ENCODE data around the gene PAF1. TPM values are rescaled to one million over a fixed set of nuclear protein-coding genes. Genes with fewer than 3 reads are reported as not detected.

Gene PAF1
- total and polyA plus RNA-seq, 2 of the 13 experiments (the other 11 are each of a cell fraction or from before 2014, with no cell fraction given) = 30.2 to 31.1 TPM

DNA sequence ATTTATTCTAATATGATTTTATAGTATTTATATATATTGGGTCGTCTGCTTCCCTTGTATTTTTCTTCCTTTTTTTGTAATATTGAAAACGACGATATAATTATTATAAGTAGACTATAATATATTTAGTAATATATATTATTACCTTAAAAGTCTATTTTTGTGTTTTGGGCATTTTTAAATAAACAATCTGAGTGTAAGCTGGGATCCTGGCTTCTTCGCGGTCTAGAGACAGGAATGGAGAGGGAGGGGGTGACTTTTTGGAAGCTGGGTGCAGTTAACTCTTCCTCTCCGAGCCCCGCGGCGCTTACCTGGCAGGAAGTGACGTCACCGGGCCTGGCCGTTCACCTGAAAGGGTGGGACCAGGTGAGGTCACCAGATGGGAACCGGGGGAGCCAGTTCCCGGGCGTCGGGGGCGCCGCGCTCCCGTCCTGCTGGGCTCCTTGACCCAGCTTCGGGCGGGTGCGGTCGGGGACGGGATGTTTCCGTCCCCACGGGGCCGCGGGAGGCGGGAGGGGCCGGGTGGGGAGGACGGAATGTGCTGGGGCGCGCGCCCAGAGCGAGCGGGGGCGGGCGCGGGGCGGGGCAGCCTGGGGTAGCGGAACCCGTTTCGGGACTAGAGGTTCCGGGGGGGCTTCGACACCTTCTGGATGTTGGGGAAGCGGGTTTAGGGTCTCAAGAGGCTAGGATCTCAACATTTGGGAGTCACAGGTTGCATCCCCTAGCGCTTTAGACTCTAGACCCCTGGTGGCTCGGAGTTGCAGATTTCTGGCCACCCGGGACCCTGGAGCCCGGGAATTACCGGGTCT lies 18.5 kb upstream of the PAF1 start (continued):
- TF ChIP-seq SNAI1 (CRISPR knock-in tag; IDR thresholded peaks at IDR 0.05; ENCODE audit: borderline replicate concordance) (no peak), ZFP82 (CRISPR knock-in tag; IDR thresholded peaks at IDR 0.05; ENCODE audit: borderline replicate concordance) (no peak; the same call in 1 of the 2 replicates), RBAK (CRISPR knock-in tag; IDR thresholded peaks at IDR 0.05) (no peak), XBP1 (CRISPR knock-in tag; IDR thresholded peaks at IDR 0.05) (no peak), NR2F2 (IDR thresholded peaks at IDR 0.05; ENCODE audit: borderline replicate concordance, low read depth) (peak; percentile 44; the same call in 1 of the 2 replicates), ZNF367 (CRISPR knock-in tag; IDR thresholded peaks at IDR 0.05; ENCODE audit: borderline replicate concordance) (no peak), ZNF737 (CRISPR knock-in tag; IDR thresholded peaks at IDR 0.05; ENCODE audit: borderline replicate concordance) (no peak), MED8 (CRISPR knock-in tag; IDR thresholded peaks at IDR 0.05; ENCODE audit: insufficient replicate concordance) (no peak), BRCA1 (CRISPR knock-in tag; IDR thresholded peaks at IDR 0.05) (no peak), HNRNPK (IDR thresholded peaks at IDR 0.05; ENCODE audit: low read depth, low read length, poor library complexity, severe bottlenecking) (no peak), TEAD3 (CRISPR knock-in tag; optimal IDR thresholded peaks at IDR 0.05; ENCODE audit: borderline replicate concordance) (peak; percentile 31), ZNF670 (CRISPR knock-in tag; IDR thresholded peaks at IDR 0.05; ENCODE audit: borderline replicate concordance) (peak; percentile 25; the same call in 1 of the 2 replicates), ZNF674 (CRISPR knock-in tag; IDR thresholded peaks at IDR 0.05; ENCODE audit: low read depth) (no peak), ZNF468 (CRISPR knock-in tag; IDR thresholded peaks at IDR 0.05) (no peak), MXI1 (IDR thresholded peaks at IDR 0.05; ENCODE audit: borderline replicate concordance, low read depth, low read length) (0 out of 3 replicates have a peak, but pooled peaks have one; percentile 37), SNAPC2 (CRISPR knock-in tag; IDR thresholded peaks at IDR 0.05) (0 out of 2 replicates have a peak, but pooled peaks have one; percentile 29), ZNF333 (CRISPR knock-in tag; IDR thresholded peaks at IDR 0.05; ENCODE audit: borderline replicate concordance) (no peak)
- TF ChIP-seq, protein P1, sequence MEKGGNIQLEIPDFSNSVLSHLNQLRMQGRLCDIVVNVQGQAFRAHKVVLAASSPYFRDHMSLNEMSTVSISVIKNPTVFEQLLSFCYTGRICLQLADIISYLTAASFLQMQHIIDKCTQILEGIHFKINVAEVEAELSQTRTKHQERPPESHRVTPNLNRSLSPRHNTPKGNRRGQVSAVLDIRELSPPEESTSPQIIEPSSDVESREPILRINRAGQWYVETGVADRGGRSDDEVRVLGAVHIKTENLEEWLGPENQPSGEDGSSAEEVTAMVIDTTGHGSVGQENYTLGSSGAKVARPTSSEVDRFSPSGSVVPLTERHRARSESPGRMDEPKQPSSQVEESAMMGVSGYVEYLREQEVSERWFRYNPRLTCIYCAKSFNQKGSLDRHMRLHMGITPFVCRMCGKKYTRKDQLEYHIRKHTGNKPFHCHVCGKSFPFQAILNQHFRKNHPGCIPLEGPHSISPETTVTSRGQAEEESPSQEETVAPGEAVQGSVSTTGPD (CRISPR knock-in tag; IDR thresholded peaks at IDR 0.05) = no peak
- TF ChIP-seq, protein P2, sequence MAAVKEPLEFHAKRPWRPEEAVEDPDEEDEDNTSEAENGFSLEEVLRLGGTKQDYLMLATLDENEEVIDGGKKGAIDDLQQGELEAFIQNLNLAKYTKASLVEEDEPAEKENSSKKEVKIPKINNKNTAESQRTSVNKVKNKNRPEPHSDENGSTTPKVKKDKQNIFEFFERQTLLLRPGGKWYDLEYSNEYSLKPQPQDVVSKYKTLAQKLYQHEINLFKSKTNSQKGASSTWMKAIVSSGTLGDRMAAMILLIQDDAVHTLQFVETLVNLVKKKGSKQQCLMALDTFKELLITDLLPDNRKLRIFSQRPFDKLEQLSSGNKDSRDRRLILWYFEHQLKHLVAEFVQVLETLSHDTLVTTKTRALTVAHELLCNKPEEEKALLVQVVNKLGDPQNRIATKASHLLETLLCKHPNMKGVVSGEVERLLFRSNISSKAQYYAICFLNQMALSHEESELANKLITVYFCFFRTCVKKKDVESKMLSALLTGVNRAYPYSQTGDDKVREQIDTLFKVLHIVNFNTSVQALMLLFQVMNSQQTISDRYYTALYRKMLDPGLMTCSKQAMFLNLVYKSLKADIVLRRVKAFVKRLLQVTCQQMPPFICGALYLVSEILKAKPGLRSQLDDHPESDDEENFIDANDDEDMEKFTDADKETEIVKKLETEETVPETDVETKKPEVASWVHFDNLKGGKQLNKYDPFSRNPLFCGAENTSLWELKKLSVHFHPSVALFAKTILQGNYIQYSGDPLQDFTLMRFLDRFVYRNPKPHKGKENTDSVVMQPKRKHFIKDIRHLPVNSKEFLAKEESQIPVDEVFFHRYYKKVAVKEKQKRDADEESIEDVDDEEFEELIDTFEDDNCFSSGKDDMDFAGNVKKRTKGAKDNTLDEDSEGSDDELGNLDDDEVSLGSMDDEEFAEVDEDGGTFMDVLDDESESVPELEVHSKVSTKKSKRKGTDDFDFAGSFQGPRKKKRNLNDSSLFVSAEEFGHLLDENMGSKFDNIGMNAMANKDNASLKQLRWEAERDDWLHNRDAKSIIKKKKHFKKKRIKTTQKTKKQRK (IDR thresholded peaks at IDR 0.05; ENCODE audit: low read length) = no peak
- TF ChIP-seq, protein P3, sequence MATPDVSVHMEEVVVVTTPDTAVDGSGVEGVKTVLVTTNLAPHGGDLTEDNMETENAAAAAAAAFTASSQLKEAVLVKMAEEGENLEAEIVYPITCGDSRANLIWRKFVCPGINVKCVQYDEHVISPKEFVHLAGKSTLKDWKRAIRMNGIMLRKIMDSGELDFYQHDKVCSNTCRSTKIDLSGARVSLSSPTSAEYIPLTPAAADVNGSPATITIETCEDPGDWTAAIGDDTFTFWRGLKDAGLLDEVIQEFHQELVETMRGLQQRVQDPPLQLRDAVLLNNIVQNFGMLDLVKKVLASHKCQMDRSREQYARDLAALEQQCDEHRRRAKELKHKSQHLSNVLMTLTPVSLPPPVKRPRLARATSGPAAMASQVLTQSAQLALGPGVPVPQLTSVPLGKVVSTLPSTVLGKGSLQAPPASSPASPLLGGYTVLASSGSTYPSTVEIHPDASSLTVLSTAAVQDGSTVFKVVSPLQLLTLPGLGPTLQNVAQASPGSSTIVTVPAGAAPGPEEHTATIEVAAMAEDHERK (CRISPR knock-in tag; IDR thresholded peaks at IDR 0.05; ENCODE audit: low read depth) = no peak
- TF ChIP-seq, protein P4, sequence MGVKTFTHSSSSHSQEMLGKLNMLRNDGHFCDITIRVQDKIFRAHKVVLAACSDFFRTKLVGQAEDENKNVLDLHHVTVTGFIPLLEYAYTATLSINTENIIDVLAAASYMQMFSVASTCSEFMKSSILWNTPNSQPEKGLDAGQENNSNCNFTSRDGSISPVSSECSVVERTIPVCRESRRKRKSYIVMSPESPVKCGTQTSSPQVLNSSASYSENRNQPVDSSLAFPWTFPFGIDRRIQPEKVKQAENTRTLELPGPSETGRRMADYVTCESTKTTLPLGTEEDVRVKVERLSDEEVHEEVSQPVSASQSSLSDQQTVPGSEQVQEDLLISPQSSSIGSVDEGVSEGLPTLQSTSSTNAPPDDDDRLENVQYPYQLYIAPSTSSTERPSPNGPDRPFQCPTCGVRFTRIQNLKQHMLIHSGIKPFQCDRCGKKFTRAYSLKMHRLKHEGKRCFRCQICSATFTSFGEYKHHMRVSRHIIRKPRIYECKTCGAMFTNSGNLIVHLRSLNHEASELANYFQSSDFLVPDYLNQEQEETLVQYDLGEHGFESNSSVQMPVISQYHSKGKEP (CRISPR knock-in tag; IDR thresholded peaks at IDR 0.05) = no peak

Data from HepG2 (cell line).